ENCODE measurements around the gene NCOA1. TPM values are rescaled to one million over a fixed set of nuclear protein-coding genes. Genes with fewer than 3 reads are reported as not detected.

Gene NCOA1
- total and polyA plus RNA-seq, 3 donors from 2014 or later, result 52.3 to 124 (median 109) TPM

DNA sequence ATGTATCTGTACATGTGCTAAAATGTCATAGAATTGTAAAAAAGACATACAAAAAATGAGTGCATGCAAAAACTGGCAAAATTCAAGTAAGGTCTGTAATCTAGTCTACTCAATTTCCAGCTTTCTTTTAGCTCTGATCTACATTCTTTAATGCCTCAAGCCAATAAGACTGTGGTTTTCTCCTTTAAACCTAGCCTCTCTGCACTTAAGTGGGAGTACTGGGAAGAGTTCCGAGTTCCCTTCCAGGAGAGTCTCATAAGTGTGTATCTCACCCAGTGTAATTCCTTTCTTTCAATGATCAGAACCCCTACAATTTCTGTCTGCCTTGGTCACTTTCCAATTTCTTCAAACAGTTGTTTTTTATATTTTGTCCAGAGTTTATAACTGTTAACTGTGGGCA lies 152.0 kb downstream of the NCOA1 start:
- Histone ChIP-seq H3K27ac (no peak overlapping the region), H3K4me1 (no peaks in the 10 kb centered on the region), H3K27me3 (no peaks in the 10 kb centered on the region), H3K4me3 (no peak overlapping the region), H3K9me3 (no peaks in the 10 kb centered on the region), H3K36me3 (ENCODE audit: low read depth, missing control alignments) (no peaks in the 10 kb centered on the region)
- DNase-seq, result no peak
- intact Hi-C loops (cut with DNase I; ENCODE audit: low total_unique reads), result no loop called here
- WGBS, 2 donors, result 41 to 50% methylated on average over 1 of the region's 1 CpG
- TF ChIP-seq, protein P1, sequence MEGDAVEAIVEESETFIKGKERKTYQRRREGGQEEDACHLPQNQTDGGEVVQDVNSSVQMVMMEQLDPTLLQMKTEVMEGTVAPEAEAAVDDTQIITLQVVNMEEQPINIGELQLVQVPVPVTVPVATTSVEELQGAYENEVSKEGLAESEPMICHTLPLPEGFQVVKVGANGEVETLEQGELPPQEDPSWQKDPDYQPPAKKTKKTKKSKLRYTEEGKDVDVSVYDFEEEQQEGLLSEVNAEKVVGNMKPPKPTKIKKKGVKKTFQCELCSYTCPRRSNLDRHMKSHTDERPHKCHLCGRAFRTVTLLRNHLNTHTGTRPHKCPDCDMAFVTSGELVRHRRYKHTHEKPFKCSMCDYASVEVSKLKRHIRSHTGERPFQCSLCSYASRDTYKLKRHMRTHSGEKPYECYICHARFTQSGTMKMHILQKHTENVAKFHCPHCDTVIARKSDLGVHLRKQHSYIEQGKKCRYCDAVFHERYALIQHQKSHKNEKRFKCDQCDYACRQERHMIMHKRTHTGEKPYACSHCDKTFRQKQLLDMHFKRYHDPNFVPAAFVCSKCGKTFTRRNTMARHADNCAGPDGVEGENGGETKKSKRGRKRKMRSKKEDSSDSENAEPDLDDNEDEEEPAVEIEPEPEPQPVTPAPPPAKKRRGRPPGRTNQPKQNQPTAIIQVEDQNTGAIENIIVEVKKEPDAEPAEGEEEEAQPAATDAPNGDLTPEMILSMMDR (IDR thresholded peaks at IDR 0.05), result no peak
- TF ChIP-seq POLR2A (IDR thresholded peaks at IDR 0.05), result no peak

- Histone ChIP-seq H3K4me3 (no peak overlapping the region), H3K4me1 (no peaks in the 10 kb centered on the region), H3K9me3 (no peaks in the 10 kb centered on the region), H3K36me3 (ENCODE audit: low read depth, missing control alignments) (no peaks in the 10 kb centered on the region), H3K27me3 (no peaks in the 10 kb centered on the region), H3K27ac (no peak overlapping the region)
- intact Hi-C loops (cut with DNase I; ENCODE audit: low total_unique reads), result no loop called here
- TF ChIP-seq, protein P1 (IDR thresholded peaks at IDR 0.05), result no peak
- TF ChIP-seq POLR2A (IDR thresholded peaks at IDR 0.05), result no peak
- DNase-seq, result no peak
- WGBS, 2 donors, result 90 to 97% methylated on average over 2 of the region's 2 CpGs
Observed at GRCh38 chr2:24644032-24644431, 153.0 kb downstream of the NCOA1 start.

DNA sequence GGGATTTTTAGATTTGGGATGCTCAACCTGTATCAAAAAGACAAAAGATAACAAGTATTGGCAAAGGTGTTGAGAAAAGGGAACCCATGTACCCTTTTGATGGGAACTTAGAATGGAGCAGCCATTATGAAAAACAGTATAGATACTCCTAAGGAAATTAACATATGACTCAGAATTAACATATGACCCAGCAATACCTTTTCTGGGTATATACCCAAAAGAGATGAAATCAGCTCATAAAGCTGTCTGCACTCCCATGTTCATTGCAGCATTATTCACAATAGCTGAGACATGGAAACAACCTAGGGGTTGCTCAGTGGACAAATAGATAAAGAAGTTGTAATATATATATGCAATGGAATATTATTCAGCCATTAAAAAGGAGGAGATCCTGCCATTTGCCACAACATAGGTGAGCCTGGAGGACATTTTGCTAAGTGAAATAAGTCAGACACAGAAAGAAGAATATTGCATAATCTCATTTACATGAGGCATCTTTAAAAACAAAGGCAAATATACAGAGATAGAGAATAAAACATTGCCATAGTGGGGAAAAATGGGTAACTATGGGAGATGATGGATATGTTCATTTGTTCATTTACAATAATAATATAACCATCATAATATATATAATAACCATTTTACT lies 160.1 kb downstream of the NCOA1 start:
- intact Hi-C loops (cut with DNase I; ENCODE audit: low total_unique reads), result no loop called here
- H3K9me3 ChIP-seq, result no peaks in the 10 kb centered on the region
- H3K36me3 ChIP-seq (ENCODE audit: low read depth, missing control alignments), result no peaks in the 10 kb centered on the region
- TF ChIP-seq, protein P1 (IDR thresholded peaks at IDR 0.05), result no peak
- TF ChIP-seq POLR2A (IDR thresholded peaks at IDR 0.05), result no peak
- no peaks in the 10 kb centered on the region for H3K27me3 ChIP-seq
- DNase-seq, result no peak
- H3K4me3 ChIP-seq, result no peak overlapping the region
- no peaks in the 10 kb centered on the region for H3K4me1 ChIP-seq
- H3K27ac ChIP-seq, result no peak overlapping the region

GRCh38 chr2:24651643-24652003 lies 160.6 kb downstream of the NCOA1 start:
- intact Hi-C loops (cut with DNase I; ENCODE audit: low total_unique reads), result no loop called here
- DNase-seq, result no peak
- H3K27me3 ChIP-seq, result no peaks in the 10 kb centered on the region
- no peak for TF ChIP-seq POLR2A (IDR thresholded peaks at IDR 0.05)
- TF ChIP-seq, protein P1 (IDR thresholded peaks at IDR 0.05), result no peak
- H3K4me3 ChIP-seq, result no peak overlapping the region
- H3K36me3 ChIP-seq (ENCODE audit: low read depth, missing control alignments), result no peaks in the 10 kb centered on the region
- no peaks in the 10 kb centered on the region for H3K4me1 ChIP-seq
- H3K27ac ChIP-seq, result no peak overlapping the region
- no peaks in the 10 kb centered on the region for H3K9me3 ChIP-seq

Measured in testis (tissue), 3 donors.